ENCODE measurements around the gene GSTP1. TPM values are rescaled to one million over a fixed set of nuclear protein-coding genes. Genes with fewer than 3 reads are reported as not detected.
"Not testable (repeated sequence)": the region's sequence is repeated elsewhere in the genome, so short reads cannot be mapped to it uniquely, and the experiment has no call there.

The GSTP1 gene
- total RNA-seq, 4 donors from 2014 or later: 2,883 to 4,990 (median 3,239) TPM

GRCh38 chr11:67620621-67621020, 37.0 kb downstream of the GSTP1 start:
- intact Hi-C loops (cut with DNase I); H3K4me1 ChIP-seq; H3K9me3 ChIP-seq; H3K36me3 ChIP-seq; DNase-seq; H3K27ac ChIP-seq; H3K4me3 ChIP-seq: not testable (repeated sequence)
- peaks cover 0 to 14% (median 0%) of the 10 kb centered on the region in 4 donors for H3K27me3 ChIP-seq
- WGBS, 2 donors: 88 to 92% methylated on average over 10 to 13 of the region's 13 CpGs

DNA sequence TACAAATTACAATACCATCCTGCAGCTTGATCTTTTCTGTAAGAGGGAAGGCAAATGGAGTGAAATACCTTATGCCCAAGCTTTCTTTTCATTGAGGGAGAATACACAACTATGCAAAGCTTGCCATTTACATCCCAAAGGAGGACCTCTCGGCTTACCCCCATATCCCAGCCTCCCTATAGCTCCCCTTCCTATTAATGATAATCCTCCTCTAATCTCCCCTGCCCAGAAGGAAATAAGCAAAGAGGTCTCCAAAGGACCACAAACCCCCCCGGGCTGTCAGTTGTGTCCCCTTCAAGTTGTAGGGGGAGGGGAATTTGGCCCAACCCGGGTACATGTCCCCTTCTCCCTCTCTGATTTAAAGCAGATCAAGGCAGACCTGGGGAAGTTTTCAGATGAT, 38.3 kb downstream of the GSTP1 start:
- H3K36me3 ChIP-seq; intact Hi-C loops (cut with DNase I): not testable (repeated sequence)

DNA sequence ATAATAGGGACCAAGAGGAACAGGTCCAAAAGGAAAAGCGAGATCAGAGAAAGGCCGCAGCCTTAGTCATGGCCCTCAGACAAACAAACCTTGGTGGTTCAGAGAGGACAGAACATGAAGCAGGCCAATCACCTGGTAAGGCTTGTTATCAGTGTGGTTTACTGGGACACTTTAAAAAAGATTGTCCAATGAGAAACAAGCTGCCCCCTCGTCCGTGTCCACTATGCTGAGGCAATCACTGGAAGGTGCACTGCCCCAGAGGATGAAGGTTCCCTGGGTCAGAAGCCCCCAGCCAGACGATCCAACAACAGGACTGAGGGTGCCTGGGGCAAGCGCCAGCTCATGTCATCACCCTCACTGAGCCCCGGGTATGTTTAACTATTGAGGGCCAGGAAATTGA, 39.3 kb downstream of the GSTP1 start:
- peaks cover 2 to 12% (median 3%) of the 10 kb centered on the region in 3 donors for H3K4me1 ChIP-seq
- intact Hi-C loops (cut with DNase I): not testable (repeated sequence)

More for the DNA sequence above, 38.3 kb downstream of the GSTP1 start:
- not testable (repeated sequence) for H3K27me3 ChIP-seq, H3K9me3 ChIP-seq, H3K4me3 ChIP-seq, H3K27ac ChIP-seq, H3K4me1 ChIP-seq, DNase-seq
- 68 to 80% methylated on average over 2 to 3 of the region's 3 CpGs for WGBS, 2 donors

GRCh38 chr11:67623795-67624194, 40.2 kb downstream of the GSTP1 start:
- H3K36me3 ChIP-seq; H3K27ac ChIP-seq; H3K4me3 ChIP-seq; H3K27me3 ChIP-seq; intact Hi-C loops (cut with DNase I); H3K9me3 ChIP-seq; DNase-seq: not testable (repeated sequence)
- peaks cover 8 to 21% (median 11%) of the 10 kb centered on the region in 3 donors for H3K4me1 ChIP-seq
- 100% methylated on average over 1 of the region's 1 CpG; no CpG with 5 or more reads in 1 of the 2 donors for WGBS, 2 donors

More for the DNA sequence above, 39.3 kb downstream of the GSTP1 start:
- 48 to 85% methylated on average over 4 to 6 of the region's 7 CpGs for WGBS, 2 donors
- not testable (repeated sequence) for DNase-seq, H3K27ac ChIP-seq, H3K9me3 ChIP-seq, H3K36me3 ChIP-seq, H3K27me3 ChIP-seq, H3K4me3 ChIP-seq

GRCh38 chr11:67626131-67626833, 42.7 kb downstream of the GSTP1 start:
- H3K36me3 ChIP-seq; H3K27ac ChIP-seq; H3K9me3 ChIP-seq; intact Hi-C loops (cut with DNase I); H3K27me3 ChIP-seq; DNase-seq; H3K4me3 ChIP-seq: not testable (repeated sequence)
- 91 to 93% methylated on average over 7 to 8 of the region's 10 CpGs for WGBS, 2 donors
- peaks cover 17 to 39% (median 24%) of the 10 kb centered on the region in 3 donors for H3K4me1 ChIP-seq

DNA sequence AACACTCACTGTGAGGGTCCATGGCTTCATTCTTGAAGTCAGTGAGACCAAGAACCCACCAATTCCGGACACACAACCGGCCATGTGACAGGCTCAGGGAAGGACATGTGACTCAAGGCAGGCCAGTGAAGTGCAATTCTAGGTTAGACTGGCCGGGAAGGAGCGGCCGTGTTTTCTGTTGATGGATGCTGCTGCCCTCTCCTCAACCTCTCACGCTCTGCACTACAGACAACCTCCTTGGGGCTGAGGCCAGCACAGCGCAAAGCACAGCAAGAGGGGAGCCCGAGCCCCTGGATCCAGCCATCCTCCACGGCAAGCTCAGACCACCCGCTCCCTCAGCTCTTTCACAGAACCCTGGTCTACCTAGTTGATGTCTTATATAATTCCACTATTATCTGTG, 43.4 kb downstream of the GSTP1 start:
- Histone ChIP-seq H3K9me3 (no peaks in the 10 kb centered on the region), H3K4me1 (peaks cover 17 to 42% (median 24%) of the 10 kb centered on the region in 3 donors), H3K27me3 (no peaks in the 10 kb centered on the region), H3K27ac (peak overlapping the region in 2 of 4 donors; percentile 93 to 99), H3K4me3 (no peak overlapping the region), H3K36me3 (no peaks in the 10 kb centered on the region)
- intact Hi-C loops (cut with DNase I): no loop called here
- 86 to 87% methylated on average over 10 of the region's 10 CpGs for WGBS, 2 donors
- TF ChIP-seq CTCF (IDR thresholded peaks at IDR 0.05) (no peak), POLR2A (IDR thresholded peaks at IDR 0.05) (no peak)
- no peak for DNase-seq

DNA sequence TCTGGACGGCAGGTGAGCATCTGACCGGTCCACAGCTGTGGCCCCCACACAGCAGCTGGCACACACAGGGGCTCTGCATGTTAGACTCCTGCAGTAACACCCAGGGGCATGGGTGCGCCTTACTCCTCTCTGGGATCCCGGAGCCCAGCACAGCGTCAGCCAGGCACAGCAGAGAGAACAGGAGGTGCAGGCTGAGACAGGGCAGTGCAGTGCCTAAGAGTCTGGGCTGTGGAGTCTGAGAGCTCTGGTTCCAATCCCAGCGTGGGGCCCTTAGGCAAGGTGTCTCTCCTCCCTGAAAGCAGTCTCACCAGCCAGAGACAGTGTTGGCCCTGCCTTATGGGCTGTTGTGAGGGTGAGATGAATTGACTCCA, 43.8 kb downstream of the GSTP1 start:
- no peaks in the 10 kb centered on the region for H3K9me3 ChIP-seq
- no peak for DNase-seq
- no peaks in the 10 kb centered on the region for H3K27me3 ChIP-seq
- H3K36me3 ChIP-seq: no peaks in the 10 kb centered on the region
- no peak overlapping the region for H3K4me3 ChIP-seq
- intact Hi-C loops (cut with DNase I): no loop called here
- no peak for TF ChIP-seq CTCF (IDR thresholded peaks at IDR 0.05)
- no peak for TF ChIP-seq POLR2A (IDR thresholded peaks at IDR 0.05)
- H3K27ac ChIP-seq: peak overlapping the region in 2 of 4 donors; percentile 93 to 99
- peaks cover 17 to 42% (median 24%) of the 10 kb centered on the region in 3 donors for H3K4me1 ChIP-seq
- WGBS, 2 donors: no CpG with 5 or more reads among the region's 6 CpGs
